Activated CD4-positive, alpha-beta T cell treated with anti-CD3 and anti-CD28 coated beads for 48 hours (primary cell): ENCODE measurements around the gene CCDC40.

Experiments used
- DNase-seq: peaks from one replicate; pipeline ENCODE4 v3.0.0-alpha.2; 2020

The CCDC40 gene

GRCh38 chr17:80119271-80119791 lies 82.9 kb downstream of the CCDC40 start:
- no peak for DNase-seq

- DNase-seq, result no peak
Measured at GRCh38 chr17:80119839-80120238, 83.4 kb downstream of the CCDC40 start.

DNA sequence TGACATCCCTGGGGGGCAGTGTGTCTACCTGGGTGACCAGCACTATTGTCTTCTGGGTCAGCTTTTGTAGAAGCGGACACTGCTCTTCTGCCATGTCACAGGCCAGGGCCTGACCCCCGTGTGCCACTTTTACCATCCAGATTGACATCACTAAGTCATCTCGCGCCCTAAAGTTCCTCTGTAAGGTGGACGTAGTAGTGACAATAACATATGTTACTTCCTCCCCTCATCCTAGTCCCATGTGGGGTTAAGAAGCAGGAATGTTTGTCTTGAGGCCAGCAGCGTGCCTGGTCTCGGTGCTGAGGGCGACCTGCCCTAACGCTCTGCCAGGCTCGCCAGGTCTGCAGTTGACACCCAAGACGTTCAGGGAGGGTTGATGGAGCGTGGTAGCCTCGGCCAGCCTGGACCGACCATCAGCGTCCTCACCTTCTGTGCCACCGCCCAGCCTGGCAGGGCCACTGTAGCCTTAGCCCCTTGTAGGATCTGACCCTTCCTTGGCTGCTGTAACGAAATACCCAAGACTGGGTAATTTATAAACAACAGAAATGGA lies 85.7 kb downstream of the CCDC40 start:
- DNase-seq, result no peak

DNA sequence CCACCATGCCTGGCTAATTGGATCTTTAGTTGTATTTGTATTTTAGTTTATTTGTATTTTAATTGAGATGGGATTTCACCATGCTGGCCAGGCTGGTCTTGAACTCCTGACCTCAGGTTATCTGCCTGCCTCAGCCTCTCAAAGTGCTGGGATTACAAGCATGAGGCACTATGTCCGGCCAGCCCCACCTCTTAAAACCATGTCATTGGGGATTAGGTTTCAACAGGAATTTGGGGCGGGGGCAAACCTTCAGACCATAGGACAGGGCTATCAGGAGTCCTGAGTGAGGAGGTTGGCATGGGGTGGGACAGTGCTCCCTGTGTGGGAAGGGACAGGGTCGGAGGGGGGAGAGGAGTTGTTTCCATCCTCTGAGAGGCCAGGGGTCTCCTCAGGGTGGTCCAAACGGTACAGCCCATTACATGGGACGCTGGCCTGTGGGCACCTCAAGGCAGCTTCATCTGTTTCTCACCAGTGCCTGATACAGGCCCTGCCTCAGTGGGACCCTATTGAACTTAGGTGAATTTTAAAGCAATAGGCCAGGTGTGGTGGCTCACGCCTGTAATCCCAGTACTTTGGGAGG lies 86.6 kb downstream of the CCDC40 start:
- DNase-seq, result no peak

- DNase-seq, result no peak
Measured at GRCh38 chr17:80123791-80124190, 87.3 kb downstream of the CCDC40 start.

GRCh38 chr17:80124351-80124981 lies 88.0 kb downstream of the CCDC40 start:
- no peak for DNase-seq

GRCh38 chr17:80125656-80126448 lies 89.4 kb downstream of the CCDC40 start:
- DNase-seq, result no peak

DNA sequence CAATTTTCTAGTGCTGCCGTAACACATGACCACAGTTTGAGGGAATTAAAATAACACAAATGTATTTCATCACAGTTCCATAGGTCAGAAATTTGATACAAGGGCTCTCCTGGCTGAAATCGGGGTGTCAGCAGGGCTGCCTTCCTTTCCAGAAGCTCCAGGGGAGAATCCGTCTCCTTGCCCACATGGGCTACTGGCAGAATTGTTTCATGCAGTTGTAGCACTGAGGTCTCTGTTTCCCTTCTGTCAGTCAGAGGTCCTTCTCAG lies 89.9 kb downstream of the CCDC40 start:
- no peak for DNase-seq

DNA sequence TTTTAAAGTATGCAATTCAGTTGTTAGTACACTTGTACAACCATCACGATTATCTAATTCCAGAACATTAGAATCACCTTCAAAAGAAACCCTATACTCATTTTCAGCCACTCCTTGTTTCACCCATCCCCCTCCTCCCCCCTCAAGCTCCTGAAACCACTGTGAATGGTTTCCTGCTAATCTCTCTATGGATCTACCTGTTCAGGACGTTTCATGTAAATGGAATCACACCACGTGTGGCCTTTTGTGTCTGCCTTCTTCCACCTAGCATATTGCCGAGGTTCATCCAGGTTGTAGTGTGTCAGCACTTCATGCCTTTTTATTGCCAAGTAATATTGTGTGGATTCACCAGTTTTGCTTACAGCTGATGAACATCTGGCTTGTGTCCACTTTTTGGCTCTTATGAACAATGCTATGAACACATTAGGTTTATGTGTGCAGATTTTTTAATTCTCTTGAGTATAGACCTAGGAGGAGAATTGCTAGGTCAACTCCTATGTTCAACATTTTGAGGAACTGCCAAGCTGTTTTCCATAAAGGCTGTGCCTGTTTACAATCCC lies 92.6 kb downstream of the CCDC40 start:
- DNase-seq, result no peak

- no peak for DNase-seq
Measured at GRCh38 chr17:80130992-80131391, 94.5 kb downstream of the CCDC40 start.

- DNase-seq, result no peak
Measured at GRCh38 chr17:80132906-80133625, 96.6 kb downstream of the CCDC40 start.

- DNase-seq, result no peak
Measured at GRCh38 chr17:80133626-80133970, 97.2 kb downstream of the CCDC40 start.

DNA sequence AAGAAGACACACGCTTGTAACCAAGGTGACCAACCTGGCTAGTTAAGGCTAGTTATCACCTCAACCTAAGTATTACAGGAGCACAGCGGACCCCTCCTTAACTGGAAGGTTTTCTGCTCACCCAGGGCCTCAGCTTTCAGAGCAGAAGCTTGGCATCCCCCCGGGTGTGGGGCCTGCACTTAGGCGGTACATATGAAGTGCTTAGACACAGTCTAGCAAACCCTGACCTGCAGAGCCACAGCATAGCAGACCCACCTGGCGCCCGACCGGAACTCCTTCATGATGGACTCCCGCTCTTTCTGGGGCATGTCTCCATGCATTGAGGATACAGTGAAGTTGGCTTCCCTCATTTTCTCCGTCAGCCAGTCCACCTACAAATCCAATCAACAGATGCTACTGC lies 100.7 kb downstream of the CCDC40 start:
- no peak for DNase-seq

- DNase-seq, result no peak
Measured at GRCh38 chr17:80138856-80139426, 102.5 kb downstream of the CCDC40 start.

- no peak for DNase-seq
Measured at GRCh38 chr17:80141463-80142165, 105.2 kb downstream of the CCDC40 start.

DNA sequence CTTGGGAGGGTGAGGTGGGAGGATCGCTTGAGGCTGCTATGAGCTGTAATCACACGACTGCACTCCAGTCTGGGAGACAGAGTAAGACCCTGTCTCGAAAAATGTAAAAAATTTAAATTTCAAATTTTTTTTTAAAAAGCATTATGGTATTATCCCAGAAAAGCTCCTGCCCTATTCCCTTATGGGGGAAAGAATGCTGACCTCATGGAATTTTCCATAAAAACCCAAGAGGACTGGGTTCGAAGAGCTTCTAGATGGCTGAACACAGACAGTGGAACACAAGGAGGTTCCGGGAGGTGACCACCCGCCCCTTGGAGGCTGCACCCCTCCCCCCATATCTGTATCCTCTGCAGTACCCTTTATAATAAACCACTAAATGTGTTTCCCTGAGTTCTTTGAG lies 106.5 kb downstream of the CCDC40 start:
- DNase-seq, result no peak

DNA sequence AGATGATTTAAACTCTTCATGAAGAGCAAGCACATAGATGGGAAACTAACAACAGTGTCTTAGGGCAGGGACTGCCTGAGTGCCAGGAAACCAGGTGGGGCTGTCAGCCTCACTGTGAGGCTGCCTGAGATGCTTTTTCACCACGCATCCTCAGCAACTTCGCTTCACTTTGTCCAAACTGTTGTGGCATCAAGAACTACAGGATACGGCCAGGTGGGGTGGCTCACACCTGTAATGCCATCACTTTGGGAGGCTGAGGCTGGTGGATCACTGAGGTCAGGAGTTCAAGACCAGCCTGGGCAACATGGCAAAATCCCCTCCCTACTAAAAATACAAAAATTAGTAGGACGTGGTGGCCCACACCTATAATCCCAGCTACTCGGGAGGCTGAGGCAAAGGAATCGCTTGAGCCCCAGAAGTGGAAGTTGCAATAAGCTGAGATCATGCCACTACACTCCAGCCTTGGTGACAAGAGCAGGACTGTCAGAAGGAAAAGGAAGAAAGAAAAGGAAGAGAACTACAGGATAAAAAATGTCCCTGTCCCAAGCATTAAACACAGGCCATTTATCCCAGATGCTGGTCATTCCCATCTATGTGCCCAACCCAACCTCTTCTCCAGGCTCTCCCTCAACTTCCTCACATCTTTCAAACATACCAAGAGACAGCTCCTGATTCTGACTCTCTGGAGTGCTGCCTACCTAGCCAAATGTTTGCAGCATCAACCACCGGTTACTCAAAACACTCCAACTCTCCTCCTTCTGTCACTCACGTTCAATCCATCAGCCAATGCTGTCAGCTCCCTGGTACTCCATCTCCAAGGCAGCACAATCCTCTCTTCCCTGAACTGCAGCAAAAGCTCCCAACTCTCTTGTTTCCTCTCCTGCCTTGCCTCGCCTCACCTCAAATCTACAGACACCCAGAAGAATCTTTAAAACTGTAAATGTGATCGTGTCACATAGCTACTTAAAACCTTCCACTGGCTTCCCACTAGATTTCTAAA lies 108.9 kb downstream of the CCDC40 start:
- peak; percentile 17 for DNase-seq

DNA sequence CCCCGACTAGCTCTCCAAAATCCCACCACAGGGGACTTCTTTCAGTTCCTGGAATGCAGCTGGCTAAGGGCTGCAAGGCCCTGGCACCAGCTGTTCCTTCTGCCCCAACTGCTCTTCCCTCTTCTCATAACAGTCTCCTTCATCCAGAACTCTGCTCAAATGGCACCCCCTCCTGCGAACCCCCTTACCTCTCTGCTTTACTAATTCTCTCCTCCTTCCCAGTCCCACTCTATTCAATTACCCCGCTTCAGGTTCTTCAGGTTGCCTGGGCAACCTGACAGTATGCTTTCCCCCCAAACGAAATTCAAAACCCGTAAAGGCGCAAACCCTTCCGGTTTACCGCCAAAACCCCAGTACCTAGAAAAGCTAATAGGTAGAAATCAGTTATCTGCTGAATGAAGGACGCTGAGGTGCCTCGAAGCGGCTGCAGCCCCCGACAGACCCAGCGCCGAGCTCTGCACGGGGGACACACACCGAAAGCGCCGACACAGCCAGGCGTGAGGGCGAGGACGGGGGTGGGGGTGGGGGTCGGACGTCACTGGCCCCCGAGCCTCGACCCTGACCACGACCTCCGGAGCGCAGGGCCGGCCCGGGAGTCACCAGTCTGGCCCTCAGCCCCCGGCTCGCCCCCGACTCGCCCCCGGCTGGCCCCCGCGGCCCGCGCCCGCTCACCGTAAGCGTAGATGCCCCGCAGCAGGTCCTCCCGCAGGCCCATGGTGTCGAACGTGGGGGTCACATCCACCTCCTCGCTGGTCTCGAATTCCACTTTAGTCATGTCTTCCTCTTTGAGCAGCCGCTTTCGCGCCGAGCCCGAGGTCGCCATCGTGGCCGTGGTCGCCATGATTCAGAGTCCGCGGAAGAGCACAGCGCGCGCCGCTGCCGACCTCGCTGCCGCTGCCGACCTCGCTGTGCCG lies 109.9 kb downstream of the CCDC40 start:
- peak; percentile 15 for DNase-seq

DNA sequence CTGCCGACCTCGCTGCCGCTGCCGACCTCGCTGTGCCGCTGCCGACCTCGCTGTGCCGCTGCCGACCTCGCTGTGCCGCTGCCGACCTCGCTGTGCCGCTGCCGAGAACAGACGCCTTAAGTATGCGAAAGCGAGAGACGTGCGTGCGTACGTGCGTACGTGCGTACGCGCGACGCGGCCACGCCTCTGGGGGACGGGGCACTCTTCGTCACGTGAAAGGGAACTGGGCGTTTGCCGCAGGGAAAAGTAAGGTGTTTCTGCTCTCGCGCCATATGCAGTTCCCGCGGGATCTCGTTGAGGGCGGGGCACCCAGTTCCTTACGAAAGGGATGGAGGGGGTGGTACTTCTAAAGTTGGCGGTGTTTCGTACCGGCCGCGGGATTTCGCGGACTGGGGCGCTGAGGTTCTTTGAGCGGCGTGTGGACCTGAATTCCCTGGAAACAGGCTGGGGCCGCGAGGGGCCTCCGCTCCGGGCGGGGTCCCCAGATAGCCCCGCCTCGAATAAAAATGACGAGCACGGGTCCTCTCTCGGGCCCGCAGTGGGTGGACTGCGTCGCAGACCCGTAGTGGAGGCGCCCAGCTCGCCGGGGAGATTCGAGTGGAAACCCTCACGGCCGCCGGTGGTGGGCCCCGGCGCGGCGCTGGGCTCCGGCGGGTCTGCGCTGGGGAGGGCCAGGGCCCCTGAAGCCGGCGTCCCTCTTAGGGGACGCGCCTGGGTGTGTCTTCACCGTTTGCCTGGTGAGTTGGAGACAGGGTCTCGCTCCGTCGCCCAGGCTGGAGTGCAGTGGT lies 110.8 kb downstream of the CCDC40 start, which contains the start of gene EIF4A3:
EIF4A3 (minus strand) TSS at position 94 of the 788 bp plus-strand sequence. CDS start 167 bp downstream, outside the sequence.
- peak; percentile 98 for DNase-seq
